ENCODE results near the gene RPL32. TPM values are rescaled to one million over a fixed set of nuclear protein-coding genes. Genes with fewer than 3 reads are reported as not detected.

Gene RPL32
- total RNA-seq, 3 donors from 2014 or later (not counting 1 experiment from before 2014, with no cell fraction given): 1,034 to 1,328 (median 1,277) TPM

DNA sequence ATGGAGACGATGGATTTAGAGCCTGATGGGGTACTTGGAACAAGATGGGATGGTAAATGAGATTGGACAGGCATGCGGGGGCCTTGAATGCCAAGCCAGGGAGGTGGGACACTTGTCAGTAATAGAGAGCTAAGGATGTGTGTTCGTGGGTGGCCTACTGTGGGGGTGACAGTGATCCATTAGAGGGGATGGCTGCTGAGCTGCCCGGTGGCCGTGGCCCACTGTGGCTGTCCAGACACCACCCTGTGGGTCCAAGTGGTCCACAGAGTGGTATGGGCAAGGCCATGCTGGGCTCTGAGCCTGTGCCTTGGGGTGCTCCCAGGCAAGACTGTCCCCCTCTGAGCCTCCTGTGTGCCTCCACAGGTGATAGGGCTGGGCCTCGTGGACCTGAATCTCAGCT, 27.4 kb downstream of the RPL32 start:
- H3K4me3 ChIP-seq (ENCODE audit: low read length): no peak overlapping the region
- DNase-seq (no peak), ATAC-seq (no peak)
- 90% methylated on average over 6 of the region's 6 CpGs for WGBS (ENCODE audit: insufficient coverage)
- no peaks in the 10 kb centered on the region for H3K27me3 ChIP-seq (ENCODE audit: control insufficient read depth, insufficient read depth, low read length)
- Mint-ChIP-seq H3K27me3 (ENCODE audit: low read depth in 2 of 2) (no peaks in the 10 kb centered on the region), H3K36me3 (no peaks in the 10 kb centered on the region), H3K4me1 (peaks cover 0 to 13% of the 10 kb centered on the region in 2 donors), H3K27ac (no peak overlapping the region), H3K9me3 (no peaks in the 10 kb centered on the region), H3K4me3 (no peak overlapping the region)
- H3K27ac ChIP-seq (ENCODE audit: low read length): no peak overlapping the region
- intact Hi-C loops (cut with micrococcal nuclease): no loop called here
- H3K4me1 ChIP-seq (ENCODE audit: control insufficient read depth, insufficient read depth, low read length): peaks cover 10% of the 10 kb centered on the region
- no peaks in the 10 kb centered on the region for H3K9me3 ChIP-seq (ENCODE audit: control insufficient read depth, insufficient read depth, low read length)
- TF ChIP-seq, protein P1, sequence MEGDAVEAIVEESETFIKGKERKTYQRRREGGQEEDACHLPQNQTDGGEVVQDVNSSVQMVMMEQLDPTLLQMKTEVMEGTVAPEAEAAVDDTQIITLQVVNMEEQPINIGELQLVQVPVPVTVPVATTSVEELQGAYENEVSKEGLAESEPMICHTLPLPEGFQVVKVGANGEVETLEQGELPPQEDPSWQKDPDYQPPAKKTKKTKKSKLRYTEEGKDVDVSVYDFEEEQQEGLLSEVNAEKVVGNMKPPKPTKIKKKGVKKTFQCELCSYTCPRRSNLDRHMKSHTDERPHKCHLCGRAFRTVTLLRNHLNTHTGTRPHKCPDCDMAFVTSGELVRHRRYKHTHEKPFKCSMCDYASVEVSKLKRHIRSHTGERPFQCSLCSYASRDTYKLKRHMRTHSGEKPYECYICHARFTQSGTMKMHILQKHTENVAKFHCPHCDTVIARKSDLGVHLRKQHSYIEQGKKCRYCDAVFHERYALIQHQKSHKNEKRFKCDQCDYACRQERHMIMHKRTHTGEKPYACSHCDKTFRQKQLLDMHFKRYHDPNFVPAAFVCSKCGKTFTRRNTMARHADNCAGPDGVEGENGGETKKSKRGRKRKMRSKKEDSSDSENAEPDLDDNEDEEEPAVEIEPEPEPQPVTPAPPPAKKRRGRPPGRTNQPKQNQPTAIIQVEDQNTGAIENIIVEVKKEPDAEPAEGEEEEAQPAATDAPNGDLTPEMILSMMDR (IDR thresholded peaks at IDR 0.05): no peak
- H3K36me3 ChIP-seq (ENCODE audit: control insufficient read depth, insufficient read depth, low read length): no peaks in the 10 kb centered on the region

DNA sequence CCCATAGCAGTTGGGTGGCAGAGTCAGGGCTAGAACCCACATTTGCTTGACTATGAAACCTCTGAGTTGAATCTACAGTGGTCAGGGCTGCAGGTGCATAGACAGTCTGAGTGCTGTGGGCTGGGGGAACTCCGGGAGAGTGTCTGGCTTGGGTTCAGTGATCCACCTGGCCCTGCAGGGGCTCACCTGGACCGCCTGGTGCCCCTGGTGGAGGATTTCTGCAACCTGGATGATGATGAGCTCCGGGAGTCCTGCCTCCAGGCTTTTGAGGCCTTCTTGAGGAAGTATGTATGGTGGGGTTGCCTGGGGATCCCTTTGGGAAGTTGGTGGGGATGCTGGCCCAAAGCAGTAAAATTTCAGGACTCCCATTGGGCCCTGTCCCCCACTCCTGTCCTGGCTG, 28.6 kb downstream of the RPL32 start:
- H3K4me1 Mint-ChIP-seq: peaks cover 0 to 13% of the 10 kb centered on the region in 2 donors
- no peaks in the 10 kb centered on the region for H3K36me3 ChIP-seq (ENCODE audit: control insufficient read depth, insufficient read depth, low read length)
- no peaks in the 10 kb centered on the region for H3K9me3 ChIP-seq (ENCODE audit: control insufficient read depth, insufficient read depth, low read length)
- H3K27me3 Mint-ChIP-seq (ENCODE audit: low read depth in 2 of 2): no peaks in the 10 kb centered on the region
- H3K4me3 Mint-ChIP-seq: no peak overlapping the region
- DNase-seq: no peak
- intact Hi-C loops (cut with micrococcal nuclease): no loop called here
- H3K27ac ChIP-seq (ENCODE audit: low read length): no peak overlapping the region
- WGBS (ENCODE audit: insufficient coverage): 95% methylated on average over 3 of the region's 3 CpGs
- H3K27me3 ChIP-seq (ENCODE audit: control insufficient read depth, insufficient read depth, low read length): no peaks in the 10 kb centered on the region
- TF ChIP-seq, protein P1 (IDR thresholded peaks at IDR 0.05): no peak
- peaks cover 10% of the 10 kb centered on the region for H3K4me1 ChIP-seq (ENCODE audit: control insufficient read depth, insufficient read depth, low read length)
- H3K36me3 Mint-ChIP-seq: no peaks in the 10 kb centered on the region
- H3K9me3 Mint-ChIP-seq: no peaks in the 10 kb centered on the region
- no peak overlapping the region for H3K4me3 ChIP-seq (ENCODE audit: low read length)
- no peak for ATAC-seq
- no peak overlapping the region for H3K27ac Mint-ChIP-seq

DNA sequence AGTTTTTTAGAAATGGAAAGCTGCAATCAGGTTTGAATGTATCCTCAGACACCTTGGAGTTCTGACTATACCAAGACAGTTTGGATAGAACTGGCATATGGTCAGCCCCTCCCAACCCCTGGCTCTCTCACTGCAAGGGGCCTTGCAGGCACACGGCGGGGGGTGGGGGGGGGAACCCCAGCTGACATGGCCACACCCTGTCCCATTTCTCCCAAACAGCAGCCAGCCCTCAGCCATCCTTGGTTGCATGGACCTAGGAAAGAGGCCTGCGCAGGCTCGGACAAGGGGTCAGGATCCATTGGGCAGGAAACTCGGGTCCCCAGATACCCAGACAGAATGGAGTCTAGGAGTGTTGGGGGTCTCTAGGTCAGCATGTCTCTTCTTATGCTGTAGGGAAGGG, 30.4 kb downstream of the RPL32 start:
- TF ChIP-seq, protein P1 (IDR thresholded peaks at IDR 0.05): no peak
- Histone ChIP-seq H3K4me1 (ENCODE audit: control insufficient read depth, insufficient read depth, low read length) (peaks cover 10% of the 10 kb centered on the region), H3K27me3 (ENCODE audit: control insufficient read depth, insufficient read depth, low read length) (no peaks in the 10 kb centered on the region), H3K9me3 (ENCODE audit: control insufficient read depth, insufficient read depth, low read length) (no peaks in the 10 kb centered on the region), H3K27ac (ENCODE audit: low read length) (no peak overlapping the region), H3K36me3 (ENCODE audit: control insufficient read depth, insufficient read depth, low read length) (no peaks in the 10 kb centered on the region), H3K4me3 (ENCODE audit: low read length) (no peak overlapping the region)
- no peaks in the 10 kb centered on the region for H3K36me3 Mint-ChIP-seq
- peak overlapping the region; percentile 31 for H3K4me3 Mint-ChIP-seq
- ATAC-seq: no peak
- DNase-seq: no peak
- peaks cover 0 to 13% of the 10 kb centered on the region in 2 donors for H3K4me1 Mint-ChIP-seq
- H3K27ac Mint-ChIP-seq: peak overlapping the region in 1 of 2 donors; percentile 68
- no peaks in the 10 kb centered on the region for H3K9me3 Mint-ChIP-seq
- WGBS (ENCODE audit: insufficient coverage): 86% methylated on average over 5 of the region's 5 CpGs
- intact Hi-C loops (cut with micrococcal nuclease): loop anchor here (1.0 kb wide), 1 partner anchor 30 kb away; the partner anchor contains the start of gene RPL32
- H3K27me3 Mint-ChIP-seq (ENCODE audit: low read depth in 2 of 2): no peaks in the 10 kb centered on the region
